ENCODE results near the gene NELL1.
"Not testable (repeated sequence)": the region's sequence is repeated elsewhere in the genome, so short reads cannot be mapped to it uniquely, and the experiment has no call there.

DNA sequence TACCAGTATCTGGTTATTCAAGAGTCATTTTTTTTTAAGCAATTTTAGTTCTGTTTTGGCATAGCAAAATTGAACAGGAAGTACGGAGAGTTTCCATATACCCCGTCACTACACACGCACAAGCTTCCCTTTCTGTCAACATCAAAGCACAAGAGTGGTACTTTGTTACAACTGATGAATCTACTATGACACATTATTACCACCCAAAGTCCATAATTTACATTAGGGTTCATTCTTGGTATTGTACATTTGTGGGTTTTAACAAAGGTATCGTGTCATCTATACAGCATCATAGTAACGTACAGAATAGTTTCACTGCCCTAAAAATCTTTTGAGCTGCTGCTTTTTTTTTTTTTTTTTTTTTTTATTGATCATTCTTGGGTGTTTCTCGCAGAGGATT lies 192.9 kb downstream of the NELL1 start:
- TF ChIP-seq, protein P1, sequence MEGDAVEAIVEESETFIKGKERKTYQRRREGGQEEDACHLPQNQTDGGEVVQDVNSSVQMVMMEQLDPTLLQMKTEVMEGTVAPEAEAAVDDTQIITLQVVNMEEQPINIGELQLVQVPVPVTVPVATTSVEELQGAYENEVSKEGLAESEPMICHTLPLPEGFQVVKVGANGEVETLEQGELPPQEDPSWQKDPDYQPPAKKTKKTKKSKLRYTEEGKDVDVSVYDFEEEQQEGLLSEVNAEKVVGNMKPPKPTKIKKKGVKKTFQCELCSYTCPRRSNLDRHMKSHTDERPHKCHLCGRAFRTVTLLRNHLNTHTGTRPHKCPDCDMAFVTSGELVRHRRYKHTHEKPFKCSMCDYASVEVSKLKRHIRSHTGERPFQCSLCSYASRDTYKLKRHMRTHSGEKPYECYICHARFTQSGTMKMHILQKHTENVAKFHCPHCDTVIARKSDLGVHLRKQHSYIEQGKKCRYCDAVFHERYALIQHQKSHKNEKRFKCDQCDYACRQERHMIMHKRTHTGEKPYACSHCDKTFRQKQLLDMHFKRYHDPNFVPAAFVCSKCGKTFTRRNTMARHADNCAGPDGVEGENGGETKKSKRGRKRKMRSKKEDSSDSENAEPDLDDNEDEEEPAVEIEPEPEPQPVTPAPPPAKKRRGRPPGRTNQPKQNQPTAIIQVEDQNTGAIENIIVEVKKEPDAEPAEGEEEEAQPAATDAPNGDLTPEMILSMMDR (conservative IDR thresholded peaks at IDR 0.05 in 1 of 2, IDR thresholded peaks at IDR 0.05 in 1 of 2; ENCODE audit: low read depth in 1 of 2, low read length in 2 of 2) = not testable (repeated sequence)
- TF ChIP-seq EZH2 (IDR thresholded peaks at IDR 0.05; ENCODE audit: low read length, missing control alignments) = not testable (repeated sequence)
